ENCODE results near the gene SH3TC2. TPM values are rescaled to one million over a fixed set of nuclear protein-coding genes. Genes with fewer than 3 reads are reported as not detected.

Gene SH3TC2
- polyA plus RNA-seq, 2 donors: 1.4 to 5.1 TPM

- WGBS, 2 donors: 79 to 81% methylated on average over 6 of the region's 6 CpGs
- H3K36me3 ChIP-seq (ENCODE audit: control insufficient read depth in 2 of 2, insufficient read depth in 2 of 2, low read length in 1 of 2): peaks cover 0 to 7% of the 10 kb centered on the region in 2 donors
- H3K9me3 ChIP-seq (ENCODE audit: control insufficient read depth in 2 of 2, insufficient read depth in 1 of 2, low read depth in 1 of 2, low read length in 1 of 2): no peaks in the 10 kb centered on the region
- H3K27ac ChIP-seq (ENCODE audit: low read depth in 2 of 2, low read length in 1 of 2): no peak overlapping the region
- no peaks in the 10 kb centered on the region for H3K27me3 ChIP-seq (ENCODE audit: control insufficient read depth in 1 of 2, insufficient read depth in 2 of 2, low read length in 2 of 2)
- H3K4me3 ChIP-seq (ENCODE audit: low read depth in 1 of 2, low read length in 2 of 2): no peak overlapping the region
- H3K4me1 ChIP-seq (ENCODE audit: control insufficient read depth in 2 of 2, insufficient read depth in 2 of 2, low read length in 1 of 2): peaks cover 0 to 6% of the 10 kb centered on the region in 2 donors
These were observed 24.4 kb downstream of the SH3TC2 start for GRCh38 chr5:149038336-149039080.

GRCh38 chr5:149037817-149038216, 25.0 kb downstream of the SH3TC2 start:
- Histone ChIP-seq H3K27me3 (ENCODE audit: control insufficient read depth in 1 of 2, insufficient read depth in 2 of 2, low read length in 2 of 2) (no peaks in the 10 kb centered on the region), H3K27ac (ENCODE audit: low read depth in 2 of 2, low read length in 1 of 2) (no peak overlapping the region), H3K36me3 (ENCODE audit: control insufficient read depth in 2 of 2, insufficient read depth in 2 of 2, low read length in 1 of 2) (peaks cover 0 to 7% of the 10 kb centered on the region in 2 donors)

GRCh38 chr5:149036970-149037369, 25.9 kb downstream of the SH3TC2 start:
- H3K9me3 ChIP-seq (ENCODE audit: control insufficient read depth in 2 of 2, insufficient read depth in 1 of 2, low read depth in 1 of 2, low read length in 1 of 2): no peaks in the 10 kb centered on the region
- H3K27ac ChIP-seq (ENCODE audit: low read depth in 2 of 2, low read length in 1 of 2): peak overlapping the region in 1 of 2 donors; percentile 15
- H3K36me3 ChIP-seq (ENCODE audit: control insufficient read depth in 2 of 2, insufficient read depth in 2 of 2, low read length in 1 of 2): peaks cover 0 to 7% of the 10 kb centered on the region in 2 donors
- H3K4me3 ChIP-seq (ENCODE audit: low read depth in 1 of 2, low read length in 2 of 2): no peak overlapping the region
- H3K4me1 ChIP-seq (ENCODE audit: control insufficient read depth in 2 of 2, insufficient read depth in 2 of 2, low read length in 1 of 2): peaks cover 0 to 6% of the 10 kb centered on the region in 2 donors
- 59 to 60% methylated on average over 2 of the region's 2 CpGs for WGBS, 2 donors
- H3K27me3 ChIP-seq (ENCODE audit: control insufficient read depth in 1 of 2, insufficient read depth in 2 of 2, low read length in 2 of 2): no peaks in the 10 kb centered on the region

More at GRCh38 chr5:149037817-149038216, 25.0 kb downstream of the SH3TC2 start:
- WGBS, 2 donors: 59 to 66% methylated on average over 3 of the region's 3 CpGs
- H3K9me3 ChIP-seq (ENCODE audit: control insufficient read depth in 2 of 2, insufficient read depth in 1 of 2, low read depth in 1 of 2, low read length in 1 of 2): no peaks in the 10 kb centered on the region
- H3K4me3 ChIP-seq (ENCODE audit: low read depth in 1 of 2, low read length in 2 of 2): no peak overlapping the region
- peaks cover 0 to 6% of the 10 kb centered on the region in 2 donors for H3K4me1 ChIP-seq (ENCODE audit: control insufficient read depth in 2 of 2, insufficient read depth in 2 of 2, low read length in 1 of 2)

GRCh38 chr5:149036168-149036567, 26.7 kb downstream of the SH3TC2 start:
- H3K9me3 ChIP-seq (ENCODE audit: control insufficient read depth in 2 of 2, insufficient read depth in 1 of 2, low read depth in 1 of 2, low read length in 1 of 2): no peaks in the 10 kb centered on the region
- peaks cover 0 to 6% of the 10 kb centered on the region in 2 donors for H3K4me1 ChIP-seq (ENCODE audit: control insufficient read depth in 2 of 2, insufficient read depth in 2 of 2, low read length in 1 of 2)
- no peaks in the 10 kb centered on the region for H3K27me3 ChIP-seq (ENCODE audit: control insufficient read depth in 1 of 2, insufficient read depth in 2 of 2, low read length in 2 of 2)
- H3K27ac ChIP-seq (ENCODE audit: low read depth in 2 of 2, low read length in 1 of 2): no peak overlapping the region
- 75 to 87% methylated on average over 3 of the region's 3 CpGs for WGBS, 2 donors
- peaks cover 0 to 7% of the 10 kb centered on the region in 2 donors for H3K36me3 ChIP-seq (ENCODE audit: control insufficient read depth in 2 of 2, insufficient read depth in 2 of 2, low read length in 1 of 2)
- no peak overlapping the region for H3K4me3 ChIP-seq (ENCODE audit: low read depth in 1 of 2, low read length in 2 of 2)

- no peaks in the 10 kb centered on the region for H3K27me3 ChIP-seq (ENCODE audit: control insufficient read depth in 1 of 2, insufficient read depth in 2 of 2, low read length in 2 of 2)
- peaks cover 0 to 6% of the 10 kb centered on the region in 2 donors for H3K4me1 ChIP-seq (ENCODE audit: control insufficient read depth in 2 of 2, insufficient read depth in 2 of 2, low read length in 1 of 2)
- peaks cover 0 to 7% of the 10 kb centered on the region in 2 donors for H3K36me3 ChIP-seq (ENCODE audit: control insufficient read depth in 2 of 2, insufficient read depth in 2 of 2, low read length in 1 of 2)
- no peak overlapping the region for H3K4me3 ChIP-seq (ENCODE audit: low read depth in 1 of 2, low read length in 2 of 2)
- H3K9me3 ChIP-seq (ENCODE audit: control insufficient read depth in 2 of 2, insufficient read depth in 1 of 2, low read depth in 1 of 2, low read length in 1 of 2): no peaks in the 10 kb centered on the region
- 18 to 19% methylated on average over 8 of the region's 8 CpGs for WGBS, 2 donors
- no peak overlapping the region for H3K27ac ChIP-seq (ENCODE audit: low read depth in 2 of 2, low read length in 1 of 2)
These were observed 27.5 kb downstream of the SH3TC2 start for GRCh38 chr5:149035372-149035790.

- 74 to 86% methylated on average over 3 of the region's 3 CpGs for WGBS, 2 donors
- Histone ChIP-seq H3K4me3 (ENCODE audit: low read depth in 1 of 2, low read length in 2 of 2) (no peak overlapping the region), H3K27me3 (ENCODE audit: control insufficient read depth in 1 of 2, insufficient read depth in 2 of 2, low read length in 2 of 2) (no peaks in the 10 kb centered on the region), H3K36me3 (ENCODE audit: control insufficient read depth in 2 of 2, insufficient read depth in 2 of 2, low read length in 1 of 2) (no peaks in the 10 kb centered on the region), H3K9me3 (ENCODE audit: control insufficient read depth in 2 of 2, insufficient read depth in 1 of 2, low read depth in 1 of 2, low read length in 1 of 2) (no peaks in the 10 kb centered on the region), H3K4me1 (ENCODE audit: control insufficient read depth in 2 of 2, insufficient read depth in 2 of 2, low read length in 1 of 2) (peaks cover 0 to 2% of the 10 kb centered on the region in 2 donors), H3K27ac (ENCODE audit: low read depth in 2 of 2, low read length in 1 of 2) (no peak overlapping the region)
These were observed 31.9 kb downstream of the SH3TC2 start for GRCh38 chr5:149030838-149031397.

GRCh38 chr5:149030392-149030791, 32.5 kb downstream of the SH3TC2 start:
- Histone ChIP-seq H3K4me3 (ENCODE audit: low read depth in 1 of 2, low read length in 2 of 2) (no peak overlapping the region), H3K36me3 (ENCODE audit: control insufficient read depth in 2 of 2, insufficient read depth in 2 of 2, low read length in 1 of 2) (no peaks in the 10 kb centered on the region), H3K27me3 (ENCODE audit: control insufficient read depth in 1 of 2, insufficient read depth in 2 of 2, low read length in 2 of 2) (no peaks in the 10 kb centered on the region), H3K4me1 (ENCODE audit: control insufficient read depth in 2 of 2, insufficient read depth in 2 of 2, low read length in 1 of 2) (peaks cover 0 to 2% of the 10 kb centered on the region in 2 donors), H3K9me3 (ENCODE audit: control insufficient read depth in 2 of 2, insufficient read depth in 1 of 2, low read depth in 1 of 2, low read length in 1 of 2) (no peaks in the 10 kb centered on the region), H3K27ac (ENCODE audit: low read depth in 2 of 2, low read length in 1 of 2) (no peak overlapping the region)
- 79 to 82% methylated on average over 3 of the region's 3 CpGs for WGBS, 2 donors

GRCh38 chr5:149028984-149029383, 33.9 kb downstream of the SH3TC2 start:
- no peak overlapping the region for H3K27ac ChIP-seq (ENCODE audit: low read depth in 2 of 2, low read length in 1 of 2)
- H3K27me3 ChIP-seq (ENCODE audit: control insufficient read depth in 1 of 2, insufficient read depth in 2 of 2, low read length in 2 of 2): no peaks in the 10 kb centered on the region
- 85 to 93% methylated on average over 5 of the region's 5 CpGs for WGBS, 2 donors
- H3K4me3 ChIP-seq (ENCODE audit: low read depth in 1 of 2, low read length in 2 of 2): no peak overlapping the region
- no peaks in the 10 kb centered on the region for H3K9me3 ChIP-seq (ENCODE audit: control insufficient read depth in 2 of 2, insufficient read depth in 1 of 2, low read depth in 1 of 2, low read length in 1 of 2)
- H3K4me1 ChIP-seq (ENCODE audit: control insufficient read depth in 2 of 2, insufficient read depth in 2 of 2, low read length in 1 of 2): peaks cover 0 to 2% of the 10 kb centered on the region in 2 donors
- no peaks in the 10 kb centered on the region for H3K36me3 ChIP-seq (ENCODE audit: control insufficient read depth in 2 of 2, insufficient read depth in 2 of 2, low read length in 1 of 2)

- Histone ChIP-seq H3K36me3 (ENCODE audit: control insufficient read depth in 2 of 2, insufficient read depth in 2 of 2, low read length in 1 of 2) (no peaks in the 10 kb centered on the region), H3K9me3 (ENCODE audit: control insufficient read depth in 2 of 2, insufficient read depth in 1 of 2, low read depth in 1 of 2, low read length in 1 of 2) (no peaks in the 10 kb centered on the region), H3K4me1 (ENCODE audit: control insufficient read depth in 2 of 2, insufficient read depth in 2 of 2, low read length in 1 of 2) (peaks cover 0 to 2% of the 10 kb centered on the region in 2 donors), H3K4me3 (ENCODE audit: low read depth in 1 of 2, low read length in 2 of 2) (no peak overlapping the region), H3K27ac (ENCODE audit: low read depth in 2 of 2, low read length in 1 of 2) (no peak overlapping the region), H3K27me3 (ENCODE audit: control insufficient read depth in 1 of 2, insufficient read depth in 2 of 2, low read length in 2 of 2) (no peaks in the 10 kb centered on the region)
- 88 to 93% methylated on average over 6 of the region's 6 CpGs for WGBS, 2 donors
These were observed 34.7 kb downstream of the SH3TC2 start for GRCh38 chr5:149028161-149028560.

Data from esophagus (tissue), 2 donors.